Left ventricle myocardium inferior (tissue), 1 donor: ENCODE measurements around the gene CDH22. TPM values are rescaled to one million over a fixed set of nuclear protein-coding genes. Genes with fewer than 3 reads are reported as not detected.

Experiments used
- DNase-seq: peaks from one replicate; pipeline ENCODE4 v3.0.0-alpha.2; 2020
- H3K27ac ChIP-seq: fragments of 200-600 bp; replicated peaks from 2 replicates; pipeline ENCODE4 v1.8.0; 2021
- H3K27me3 ChIP-seq: fragments of 200-600 bp; 2 replicates; pipeline ENCODE4 v1.8.0; 2021; ENCODE audit warnings: low read depth
- H3K36me3 ChIP-seq: fragments of 200-600 bp; 2 replicates; pipeline ENCODE4 v1.8.0; 2021
- H3K4me1 ChIP-seq: fragments of 200-600 bp; 2 replicates; pipeline ENCODE4 v1.8.0; 2021
- H3K4me3 ChIP-seq: fragments of 200-600 bp; 2 replicates; pipeline ENCODE4 v1.8.0; 2021; ENCODE audit warnings: mild to moderate bottlenecking, moderate library complexity
- H3K9me3 ChIP-seq: fragments of 200-600 bp; replicated peaks from 2 replicates; pipeline ENCODE4 v1.8.0; 2021
- CTCF ChIP-seq: fragments of 200-600 bp; IDR thresholded peaks from 2 replicates; pipeline ENCODE4 v1.8.0; 2021; ENCODE audit warnings: antibody characterized with exemption, mild to moderate bottlenecking, borderline replicate concordance
- intact Hi-C: fragments of 100-400 bp; cut with micrococcal nuclease; formaldehyde crosslinking; loops from one replicate; pipeline ENCODE4 v1.11.0; 2022
- total RNA-seq: library from RNA; stranded (reverse); fragmentation: NEBNext Ultra II Directional; extraction: Animal tissue kit (Norgen Biotek cat#: 25700); gene quantifications from one replicate; pipeline ENCODE4 v1.2.1, GENCODE V29; 2021
- donor health status: DM: no; HTN: yes; CAD: no; lungs with severe emphysema.

CDH22 gene
- total RNA-seq, 1 donor from 2014 or later, result 2.3 TPM

GRCh38 chr20:46261456-46262253 lies 46.6 kb downstream of the CDH22 start:
- peaks cover 67% of the 10 kb centered on the region for H3K27me3 ChIP-seq
- intact Hi-C loops, result no loop called here
- no peak for TF ChIP-seq CTCF

GRCh38 chr20:46260936-46261454 lies 47.3 kb downstream of the CDH22 start:
- H3K4me3 ChIP-seq, result no peak overlapping the region
- DNase-seq, result no peak
- intact Hi-C loops, result no loop called here
- no peaks in the 10 kb centered on the region for H3K9me3 ChIP-seq
- no peaks in the 10 kb centered on the region for H3K36me3 ChIP-seq
- no peak for TF ChIP-seq CTCF
- peak overlapping the region; percentile 8 for H3K27ac ChIP-seq
- peaks cover 67% of the 10 kb centered on the region for H3K27me3 ChIP-seq
- H3K4me1 ChIP-seq, result no peaks in the 10 kb centered on the region

More at GRCh38 chr20:46261456-46262253, 46.6 kb downstream of the CDH22 start:
- Histone ChIP-seq H3K36me3 (no peaks in the 10 kb centered on the region), H3K4me3 (no peak overlapping the region), H3K4me1 (no peaks in the 10 kb centered on the region), H3K27ac (no peak overlapping the region), H3K9me3 (no peaks in the 10 kb centered on the region)
- DNase-seq, result no peak

DNA sequence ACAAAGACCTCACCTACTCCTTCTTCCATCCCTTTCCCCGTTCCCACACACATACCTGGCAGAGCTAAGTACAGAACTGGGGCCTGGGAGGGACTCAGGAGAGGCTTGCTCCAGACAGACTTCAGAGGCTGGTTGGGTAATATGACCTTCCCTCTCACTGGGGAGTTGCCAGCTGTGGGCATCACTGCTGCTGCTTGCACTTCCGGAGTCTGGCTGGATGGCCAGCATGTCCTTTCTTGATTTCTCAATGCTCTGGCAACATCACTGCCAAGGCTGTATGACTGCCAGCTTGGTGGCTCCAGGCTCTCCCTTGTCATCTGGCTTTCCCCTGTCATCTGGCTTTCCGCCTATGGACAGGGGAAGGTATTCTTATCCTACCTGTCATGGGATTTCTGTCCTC lies 47.8 kb downstream of the CDH22 start:
- no peak for TF ChIP-seq CTCF
- peak; percentile 48 for DNase-seq
- Histone ChIP-seq H3K36me3 (no peaks in the 10 kb centered on the region), H3K4me1 (peaks cover 4% of the 10 kb centered on the region), H3K27ac (no peak overlapping the region), H3K9me3 (no peaks in the 10 kb centered on the region), H3K27me3 (peaks cover 65% of the 10 kb centered on the region), H3K4me3 (no peak overlapping the region)
- intact Hi-C loops, result no loop called here

GRCh38 chr20:46259260-46259859 lies 48.9 kb downstream of the CDH22 start:
- Histone ChIP-seq H3K36me3 (no peaks in the 10 kb centered on the region), H3K27ac (no peak overlapping the region), H3K27me3 (peaks cover 60% of the 10 kb centered on the region), H3K4me3 (no peak overlapping the region), H3K4me1 (peaks cover 6% of the 10 kb centered on the region), H3K9me3 (no peaks in the 10 kb centered on the region)
- DNase-seq, result no peak
- no peak for TF ChIP-seq CTCF
- intact Hi-C loops, result no loop called here

DNA sequence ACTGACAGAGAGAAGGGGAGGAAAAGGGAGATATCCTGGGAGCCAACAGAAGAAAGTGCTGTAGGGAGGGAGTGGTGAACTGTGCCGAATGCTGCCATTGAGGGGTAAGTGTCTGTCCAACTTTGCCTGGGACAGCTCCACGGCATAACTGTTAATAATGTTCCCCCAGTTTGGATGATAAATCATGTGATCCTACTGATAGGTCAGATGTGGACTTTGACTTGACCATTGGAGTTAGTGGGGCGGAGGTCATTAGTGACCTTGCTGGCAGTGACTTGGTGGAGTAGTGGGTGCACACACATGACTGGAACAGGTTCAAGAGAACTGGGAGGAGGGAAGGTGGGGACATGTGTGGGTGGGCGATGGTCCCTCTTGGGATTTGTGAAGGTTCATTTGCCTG lies 50.4 kb downstream of the CDH22 start:
- intact Hi-C loops, result no loop called here
- TF ChIP-seq CTCF, result no peak

More for the DNA sequence above, 50.4 kb downstream of the CDH22 start:
- Histone ChIP-seq H3K36me3 (no peaks in the 10 kb centered on the region), H3K9me3 (no peaks in the 10 kb centered on the region), H3K4me3 (no peak overlapping the region), H3K27me3 (peaks cover 72% of the 10 kb centered on the region), H3K27ac (no peak overlapping the region), H3K4me1 (peaks cover 6% of the 10 kb centered on the region)
- no peak for DNase-seq
